NCI-H2227 (cell line): ENCODE results near the gene BIN1.

ENCODE experiments used
- DNase-seq: peaks from one replicate; lab custom pipeline; 2025; ENCODE audit not compliant: unreplicated experiment; lab: John Stamatoyannopoulos, UW

Gene BIN1

DNA sequence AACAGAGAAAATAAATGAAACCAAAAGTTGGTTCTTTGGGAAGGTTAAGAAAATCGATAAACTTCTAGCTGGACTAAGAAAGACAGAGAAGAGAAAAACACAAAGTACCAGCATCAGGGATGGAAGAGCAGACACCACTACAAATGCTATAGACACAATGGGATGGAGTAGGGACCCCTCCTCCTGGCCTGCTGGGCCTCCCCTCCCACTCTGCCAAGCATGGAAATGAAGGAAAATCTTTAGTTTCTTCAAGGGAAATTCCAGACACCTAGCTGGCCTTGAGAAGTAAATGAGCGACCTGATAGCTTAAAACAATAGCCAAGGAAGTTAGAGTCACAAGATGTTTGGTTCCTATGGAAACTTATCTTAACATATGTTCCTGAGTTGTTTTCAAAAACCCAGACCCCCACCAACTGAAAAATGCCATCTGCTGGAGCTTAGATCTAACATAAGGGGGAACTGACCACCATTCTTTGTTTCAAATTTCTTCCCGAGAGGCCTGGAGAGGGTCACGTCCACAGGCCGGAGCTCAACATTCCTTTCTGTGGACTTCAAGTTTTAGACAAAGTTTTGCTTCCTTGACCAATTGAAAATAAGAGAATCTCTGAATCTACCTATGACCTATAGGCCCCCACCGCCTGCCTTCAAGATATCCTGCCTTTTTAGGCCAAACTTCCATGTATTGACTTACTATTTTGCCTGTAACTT, 101.9 kb downstream of the BIN1 start:
- DNase-seq, result no peak

GRCh38 chr2:127003070-127003800, 103.7 kb downstream of the BIN1 start:
- no peak for DNase-seq

DNA sequence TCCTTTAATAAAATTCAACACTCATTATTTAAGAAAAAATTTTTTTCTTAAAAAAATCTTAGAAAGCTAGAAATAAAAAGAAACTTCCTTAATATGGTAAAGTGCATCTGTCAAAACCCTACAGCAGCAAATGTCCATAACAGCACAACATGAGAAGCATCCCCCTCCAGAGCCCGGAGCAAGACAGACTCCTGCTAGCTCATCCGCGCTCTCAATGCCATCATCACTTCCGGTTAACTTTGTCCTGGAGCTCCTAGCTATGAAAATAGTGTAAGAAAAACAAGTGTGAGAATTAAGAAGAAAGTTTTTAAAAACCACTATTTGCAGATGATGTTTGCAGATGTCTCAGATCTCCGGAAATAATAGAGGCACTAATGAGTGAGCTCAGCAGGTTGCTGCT, 105.2 kb downstream of the BIN1 start:
- no peak for DNase-seq

DNA sequence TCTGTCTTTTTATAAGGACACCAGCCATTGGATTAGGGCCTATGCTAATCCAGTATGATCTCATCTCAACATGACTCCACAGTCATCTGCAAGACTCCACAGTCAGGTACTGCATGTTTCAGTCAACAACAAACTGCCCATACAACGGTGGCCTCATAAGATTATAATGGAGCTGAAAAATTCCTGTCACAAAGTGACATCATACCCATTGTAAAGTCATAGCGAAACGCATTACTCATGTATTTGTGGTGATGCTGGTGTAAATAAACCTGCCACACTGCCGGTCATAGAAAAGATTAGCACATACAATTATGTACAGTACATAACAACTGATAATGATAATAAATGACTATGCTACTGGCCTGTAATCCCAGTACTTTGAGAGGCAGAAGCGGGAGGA, 106.0 kb downstream of the BIN1 start:
- no peak for DNase-seq

DNA sequence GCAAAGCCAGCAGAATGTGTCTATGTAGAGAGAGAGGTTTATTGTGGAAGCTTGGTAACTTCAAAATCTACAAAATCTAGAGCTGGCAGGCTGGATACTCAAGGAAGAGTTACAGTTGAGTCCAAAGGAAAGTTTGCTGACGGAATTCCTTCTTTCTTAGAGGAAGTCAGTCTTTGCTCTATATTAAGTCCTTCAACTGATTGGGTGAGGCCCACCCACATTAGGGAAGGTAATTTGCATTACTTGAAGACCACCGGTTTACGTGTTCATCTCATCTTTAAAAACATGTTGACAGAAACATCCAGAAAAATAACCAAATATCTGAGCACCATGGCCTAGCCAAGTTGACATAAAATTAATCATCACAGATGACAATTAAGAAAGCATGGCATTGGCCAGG, 106.8 kb downstream of the BIN1 start:
- DNase-seq, result no peak

DNA sequence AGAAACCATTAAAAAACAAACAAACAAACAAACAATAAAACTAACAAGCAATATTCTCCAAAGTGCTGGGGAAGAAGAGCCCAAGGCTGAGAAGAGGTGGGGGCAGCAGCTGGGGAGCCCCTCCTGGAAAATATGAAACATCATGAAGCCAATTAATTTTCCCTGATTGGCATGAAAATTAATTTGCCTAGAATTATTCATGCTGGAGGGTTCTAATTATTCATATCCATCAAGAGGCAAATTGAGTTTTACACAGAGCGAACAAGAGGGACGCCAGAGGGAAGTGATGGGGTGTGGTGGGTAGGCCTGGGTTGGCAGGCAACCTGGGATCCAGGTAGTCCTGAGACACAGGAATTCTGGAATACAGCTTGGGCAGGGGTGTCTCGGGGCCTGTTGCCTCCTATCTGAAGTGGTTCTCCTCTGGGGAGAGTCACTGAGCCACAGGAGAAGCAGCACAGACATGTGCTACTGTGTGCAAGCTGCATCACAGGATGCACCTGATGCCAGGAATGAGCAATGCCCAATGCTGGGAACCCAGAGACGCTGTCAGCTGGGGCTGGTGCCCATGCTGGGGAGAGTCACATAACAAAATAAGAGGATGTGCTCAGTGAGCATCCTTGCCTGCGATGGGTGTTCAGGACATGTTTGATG, 107.7 kb downstream of the BIN1 start:
- DNase-seq, result no peak

GRCh38 chr2:126998486-126998885, 108.5 kb downstream of the BIN1 start:
- no peak for DNase-seq
